HEK293T (cell line): ENCODE measurements around the gene UGT1A4.

Experiments
- CTCF ChIA-PET: fragments of 350-600 bp; formaldehyde crosslinking; extraction: SDS; loops from one replicate; lab custom pipeline; 2021; ENCODE audit warnings: antibody characterized with exemption, inconsistent platforms; lab: Yijun Ruan, JAX
- POLR2A ChIA-PET: fragments of 350-600 bp; formaldehyde crosslinking; extraction: SDS; loops from one replicate; lab custom pipeline; 2020; ENCODE audit warnings: antibody characterized with exemption, inconsistent platforms; lab: Yijun Ruan, JAX
- DNase-seq: peaks from one replicate; pipeline ENCODE4 v3.0.0; 2012; ENCODE audit warnings: mixed read lengths; ENCODE audit errors: extremely low spot score
- ARNT ChIP-seq: fragments of 450-650 bp; IDR thresholded peaks from 2 replicates; pipeline ENCODE4 v1.6.1; 2017; ENCODE audit warnings: mild to moderate bottlenecking
- BHLHE40 ChIP-seq: fragments of 450-650 bp; IDR thresholded peaks from 2 replicates; pipeline ENCODE4 v1.6.1; 2016; ENCODE audit warnings: mild to moderate bottlenecking, moderate library complexity, borderline replicate concordance
- CTBP1 ChIP-seq: fragments of 450-650 bp; IDR thresholded peaks from 2 replicates; pipeline ENCODE4 v1.6.1; 2016; ENCODE audit warnings: borderline replicate concordance
- ELF4 ChIP-seq: fragments of 450-650 bp; IDR thresholded peaks from 2 replicates; pipeline ENCODE4 v1.6.1; 2017; ENCODE audit warnings: antibody characterized with exemption
- FOXA1 ChIP-seq: fragments of 450-650 bp; IDR thresholded peaks from 2 replicates; pipeline ENCODE4 v1.6.1; 2016; ENCODE audit warnings: mild to moderate bottlenecking
- FOXK2 ChIP-seq: fragments of 450-650 bp; IDR thresholded peaks from 2 replicates; pipeline ENCODE4 v1.6.1; 2016; ENCODE audit warnings: mild to moderate bottlenecking
- FOXM1 ChIP-seq: fragments of 450-650 bp; IDR thresholded peaks from 2 replicates; pipeline ENCODE4 v1.6.1; 2017; ENCODE audit warnings: mild to moderate bottlenecking, borderline replicate concordance
- HDGF ChIP-seq: fragments of 450-650 bp; IDR thresholded peaks from 2 replicates; pipeline ENCODE4 v1.6.1; 2017; ENCODE audit warnings: antibody characterized with exemption, borderline replicate concordance
- L3MBTL2 ChIP-seq: fragments of 450-650 bp; conservative IDR thresholded peaks from 2 replicates; pipeline ENCODE4 v1.6.1; 2016; ENCODE audit warnings: mild to moderate bottlenecking
- LEF1 ChIP-seq: fragments of 450-650 bp; IDR thresholded peaks from 2 replicates; pipeline ENCODE4 v1.6.1; 2017; ENCODE audit warnings: mild to moderate bottlenecking, borderline replicate concordance
- NFRKB ChIP-seq: fragments of 450-650 bp; IDR thresholded peaks from 2 replicates; pipeline ENCODE4 v1.6.1; 2016; ENCODE audit warnings: mild to moderate bottlenecking, moderate library complexity
- SP1 ChIP-seq: fragments of 450-650 bp; IDR thresholded peaks from 2 replicates; pipeline ENCODE4 v1.6.1; 2017
- SUZ12 ChIP-seq: fragments of 450-650 bp; IDR thresholded peaks from 2 replicates; pipeline ENCODE4 v1.6.1; 2016; ENCODE audit warnings: mild to moderate bottlenecking
- TARDBP ChIP-seq: fragments of 450-650 bp; IDR thresholded peaks from 2 replicates; pipeline ENCODE4 v1.6.1; 2016
- ZNF384 ChIP-seq: fragments of 450-650 bp; IDR thresholded peaks from 2 replicates; pipeline ENCODE4 v1.6.1; 2016
- TF ChIP-seq, protein P1 (sequence below): fragments of 450-650 bp; IDR thresholded peaks from 2 replicates; pipeline ENCODE4 v1.6.1; 2016

Gene UGT1A4

GRCh38 chr2:233772583-233772982, 54.0 kb downstream of the UGT1A4 start:
- ChIA-PET POLR2A (no interaction called here), CTCF (interaction anchor here (0.7 kb wide), 1 partner anchor 30 kb away, joined by 3 read pairs; no protein-coding TSS in a partner anchor)
- TF ChIP-seq ZNF384 (no peak), ELF4 (no peak), HDGF (no peak)
- DNase-seq: no peak

- CTCF ChIA-PET: no interaction called here
- TF ChIP-seq LEF1: no peak
- no peak for TF ChIP-seq CTBP1
- TF ChIP-seq NFRKB: no peak
- no peak for TF ChIP-seq BHLHE40
- no peak for TF ChIP-seq L3MBTL2
- no peak for TF ChIP-seq TARDBP
- TF ChIP-seq ARNT: no peak
- no peak for TF ChIP-seq ELF4
- TF ChIP-seq HDGF: no peak
- TF ChIP-seq FOXA1: no peak
- TF ChIP-seq, protein P1, sequence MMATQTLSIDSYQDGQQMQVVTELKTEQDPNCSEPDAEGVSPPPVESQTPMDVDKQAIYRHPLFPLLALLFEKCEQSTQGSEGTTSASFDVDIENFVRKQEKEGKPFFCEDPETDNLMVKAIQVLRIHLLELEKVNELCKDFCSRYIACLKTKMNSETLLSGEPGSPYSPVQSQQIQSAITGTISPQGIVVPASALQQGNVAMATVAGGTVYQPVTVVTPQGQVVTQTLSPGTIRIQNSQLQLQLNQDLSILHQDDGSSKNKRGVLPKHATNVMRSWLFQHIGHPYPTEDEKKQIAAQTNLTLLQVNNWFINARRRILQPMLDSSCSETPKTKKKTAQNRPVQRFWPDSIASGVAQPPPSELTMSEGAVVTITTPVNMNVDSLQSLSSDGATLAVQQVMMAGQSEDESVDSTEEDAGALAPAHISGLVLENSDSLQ: no peak
- TF ChIP-seq SUZ12: no peak
Measured at GRCh38 chr2:233773854-233774253, 55.3 kb downstream of the UGT1A4 start.

DNA sequence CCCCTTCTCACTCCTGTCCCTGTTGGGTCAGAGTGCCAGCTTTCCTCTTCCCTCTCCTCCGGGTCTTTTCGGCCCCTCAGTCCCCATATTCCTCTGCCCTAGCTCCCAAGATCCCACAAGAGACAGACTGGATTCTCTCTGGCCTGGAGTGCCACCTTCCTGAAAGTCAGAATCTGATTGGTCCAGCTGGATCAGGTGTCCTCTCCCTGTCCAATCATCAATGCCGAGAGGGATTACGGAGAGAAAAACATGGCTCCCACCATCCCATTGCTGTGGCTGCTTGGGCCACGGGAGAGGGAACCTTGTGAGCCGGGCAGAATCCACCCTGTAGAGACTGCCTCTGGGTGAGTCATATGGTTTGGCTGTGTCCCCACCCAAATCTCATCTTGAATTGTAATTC, 56.9 kb downstream of the UGT1A4 start:
- DNase-seq: no peak
- TF ChIP-seq, protein P1: no peak
- TF ChIP-seq L3MBTL2 (no peak), ARNT (no peak), ZNF384 (no peak), FOXK2 (no peak), FOXM1 (no peak), HDGF (no peak), SUZ12 (no peak), LEF1 (no peak), CTBP1 (no peak), TARDBP (no peak), ELF4 (no peak), NFRKB (no peak), FOXA1 (no peak), BHLHE40 (no peak), SP1 (no peak)
- CTCF ChIA-PET: no interaction called here
- POLR2A ChIA-PET: no interaction called here

More at GRCh38 chr2:233773854-233774253, 55.3 kb downstream of the UGT1A4 start:
- no peak for DNase-seq
- POLR2A ChIA-PET: no interaction called here

DNA sequence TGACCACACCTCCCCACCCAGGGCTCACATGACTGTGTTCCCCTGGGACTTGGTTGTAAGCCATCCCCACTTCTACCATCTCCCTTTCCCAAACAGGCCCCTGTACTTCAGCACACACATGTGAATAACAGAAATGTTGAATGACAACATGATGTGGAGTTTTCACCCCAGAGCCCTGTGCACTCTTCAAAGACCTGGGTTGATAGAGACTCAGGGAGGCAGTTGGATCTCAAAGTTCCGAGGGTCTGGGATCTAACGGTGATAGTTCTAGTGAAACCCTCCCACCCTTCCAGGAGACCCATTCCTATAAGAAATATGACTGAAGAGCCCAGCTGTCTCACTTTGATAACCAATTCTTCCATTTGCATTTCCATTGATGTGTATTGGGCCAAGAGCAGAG, 59.5 kb downstream of the UGT1A4 start, which contains the start of gene MROH2A:
MROH2A (plus strand) TSS at position 301 of the 400 bp plus-strand sequence. CDS start 1,029 bp downstream, outside the sequence.
- no peak for DNase-seq
- CTCF ChIA-PET: no interaction called here
- TF ChIP-seq ARNT (no peak), LEF1 (no peak), CTBP1 (no peak), ZNF384 (no peak), ELF4 (no peak), TARDBP (no peak), FOXA1 (no peak), SUZ12 (no peak), BHLHE40 (no peak), FOXM1 (no peak), SP1 (no peak), HDGF (no peak), FOXK2 (no peak), NFRKB (no peak), L3MBTL2 (no peak)
- TF ChIP-seq, protein P1: no peak
- POLR2A ChIA-PET: no interaction called here

GRCh38 chr2:233779722-233780121, 61.2 kb downstream of the UGT1A4 start:
- ChIA-PET CTCF (no interaction called here), POLR2A (no interaction called here)
- TF ChIP-seq HDGF (no peak), LEF1 (no peak), BHLHE40 (no peak), ELF4 (no peak), CTBP1 (no peak), ZNF384 (no peak), ARNT (no peak), SP1 (no peak), FOXM1 (no peak), FOXA1 (no peak), TARDBP (no peak), L3MBTL2 (no peak), NFRKB (no peak), SUZ12 (no peak), FOXK2 (no peak)
- TF ChIP-seq, protein P1: no peak

DNA sequence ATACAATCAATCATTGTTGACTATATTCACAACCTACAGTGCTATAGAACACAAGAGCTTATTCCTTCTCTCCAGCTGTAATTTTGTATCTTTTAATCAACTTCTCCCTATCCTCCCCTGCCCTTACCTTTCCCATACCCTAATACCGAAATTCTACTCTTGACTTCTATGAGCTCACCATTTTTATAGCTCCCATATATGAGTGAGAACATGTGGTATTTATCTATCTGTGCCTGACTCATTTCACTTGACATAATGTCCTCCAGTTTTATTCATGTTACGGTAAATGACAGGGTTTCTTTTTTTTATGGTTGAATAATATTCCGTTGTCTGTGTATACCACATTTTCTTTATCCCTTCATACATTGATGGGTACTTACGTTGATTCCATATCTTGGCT, 62.2 kb downstream of the UGT1A4 start:
- no peak for DNase-seq
- POLR2A ChIA-PET: no interaction called here
- CTCF ChIA-PET: interaction anchor here (0.6 kb wide), 1 partner anchor 1168 kb away, joined by 3 read pairs; no protein-coding TSS in a partner anchor
- TF ChIP-seq ARNT: no peak
- no peak for TF ChIP-seq NFRKB
- no peak for TF ChIP-seq SP1
- no peak for TF ChIP-seq HDGF
- no peak for TF ChIP-seq ELF4
- no peak for TF ChIP-seq FOXA1
- no peak for TF ChIP-seq SUZ12
- no peak for TF ChIP-seq TARDBP
- TF ChIP-seq ZNF384: no peak
- TF ChIP-seq BHLHE40: no peak
- no peak for TF ChIP-seq FOXK2
- TF ChIP-seq LEF1: no peak

More at GRCh38 chr2:233779722-233780121, 61.2 kb downstream of the UGT1A4 start:
- DNase-seq: no peak
